ENCODE data around the gene MYBPC3. TPM values are rescaled to one million over a fixed set of nuclear protein-coding genes. Genes with fewer than 3 reads are reported as not detected.

Gene MYBPC3
- total RNA-seq, 4 donors from 2014 or later, result not detected

DNA sequence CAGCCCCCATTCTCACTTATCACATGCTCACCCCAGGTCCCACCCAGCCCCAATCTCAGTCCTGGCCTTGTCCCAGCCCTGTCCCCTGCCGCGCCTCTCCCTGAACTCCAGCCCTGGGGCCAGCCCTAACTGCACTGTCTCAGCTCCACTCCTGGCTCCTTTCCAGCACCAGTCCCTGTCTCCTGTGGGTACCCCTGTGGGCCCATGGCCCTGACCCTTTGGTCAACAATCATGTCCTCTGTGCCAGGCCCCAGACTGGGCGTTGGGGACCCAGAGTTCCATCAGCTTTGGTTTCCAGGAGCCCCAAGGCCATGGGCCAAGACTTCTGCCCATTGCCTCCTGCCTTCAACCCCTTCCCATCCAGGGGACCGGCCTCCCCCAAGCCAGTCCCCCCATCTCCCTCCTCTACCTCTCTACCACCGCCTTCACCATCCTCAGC is 25.1 kb upstream of the MYBPC3 start:
- DNase-seq, result no peak
- intact Hi-C loops (cut with DNase I), result no loop called here
- Histone ChIP-seq H3K27ac (peak overlapping the region in 2 of 3 donors; percentile 20 to 60), H3K4me1 (peaks cover 19 to 28% of the 10 kb centered on the region in 2 donors), H3K9me3 (no peaks in the 10 kb centered on the region), H3K27me3 (no peaks in the 10 kb centered on the region), H3K4me3 (replicated peaks in 1 of 3) (no peak overlapping the region), H3K36me3 (no peaks in the 10 kb centered on the region)
- TF ChIP-seq, protein P1, sequence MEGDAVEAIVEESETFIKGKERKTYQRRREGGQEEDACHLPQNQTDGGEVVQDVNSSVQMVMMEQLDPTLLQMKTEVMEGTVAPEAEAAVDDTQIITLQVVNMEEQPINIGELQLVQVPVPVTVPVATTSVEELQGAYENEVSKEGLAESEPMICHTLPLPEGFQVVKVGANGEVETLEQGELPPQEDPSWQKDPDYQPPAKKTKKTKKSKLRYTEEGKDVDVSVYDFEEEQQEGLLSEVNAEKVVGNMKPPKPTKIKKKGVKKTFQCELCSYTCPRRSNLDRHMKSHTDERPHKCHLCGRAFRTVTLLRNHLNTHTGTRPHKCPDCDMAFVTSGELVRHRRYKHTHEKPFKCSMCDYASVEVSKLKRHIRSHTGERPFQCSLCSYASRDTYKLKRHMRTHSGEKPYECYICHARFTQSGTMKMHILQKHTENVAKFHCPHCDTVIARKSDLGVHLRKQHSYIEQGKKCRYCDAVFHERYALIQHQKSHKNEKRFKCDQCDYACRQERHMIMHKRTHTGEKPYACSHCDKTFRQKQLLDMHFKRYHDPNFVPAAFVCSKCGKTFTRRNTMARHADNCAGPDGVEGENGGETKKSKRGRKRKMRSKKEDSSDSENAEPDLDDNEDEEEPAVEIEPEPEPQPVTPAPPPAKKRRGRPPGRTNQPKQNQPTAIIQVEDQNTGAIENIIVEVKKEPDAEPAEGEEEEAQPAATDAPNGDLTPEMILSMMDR (IDR thresholded peaks at IDR 0.05), result no peak
- TF ChIP-seq POLR2A (IDR thresholded peaks at IDR 0.05), result no peak
- WGBS, 2 donors, result 92 to 95% methylated on average over 5 of the region's 5 CpGs

DNA sequence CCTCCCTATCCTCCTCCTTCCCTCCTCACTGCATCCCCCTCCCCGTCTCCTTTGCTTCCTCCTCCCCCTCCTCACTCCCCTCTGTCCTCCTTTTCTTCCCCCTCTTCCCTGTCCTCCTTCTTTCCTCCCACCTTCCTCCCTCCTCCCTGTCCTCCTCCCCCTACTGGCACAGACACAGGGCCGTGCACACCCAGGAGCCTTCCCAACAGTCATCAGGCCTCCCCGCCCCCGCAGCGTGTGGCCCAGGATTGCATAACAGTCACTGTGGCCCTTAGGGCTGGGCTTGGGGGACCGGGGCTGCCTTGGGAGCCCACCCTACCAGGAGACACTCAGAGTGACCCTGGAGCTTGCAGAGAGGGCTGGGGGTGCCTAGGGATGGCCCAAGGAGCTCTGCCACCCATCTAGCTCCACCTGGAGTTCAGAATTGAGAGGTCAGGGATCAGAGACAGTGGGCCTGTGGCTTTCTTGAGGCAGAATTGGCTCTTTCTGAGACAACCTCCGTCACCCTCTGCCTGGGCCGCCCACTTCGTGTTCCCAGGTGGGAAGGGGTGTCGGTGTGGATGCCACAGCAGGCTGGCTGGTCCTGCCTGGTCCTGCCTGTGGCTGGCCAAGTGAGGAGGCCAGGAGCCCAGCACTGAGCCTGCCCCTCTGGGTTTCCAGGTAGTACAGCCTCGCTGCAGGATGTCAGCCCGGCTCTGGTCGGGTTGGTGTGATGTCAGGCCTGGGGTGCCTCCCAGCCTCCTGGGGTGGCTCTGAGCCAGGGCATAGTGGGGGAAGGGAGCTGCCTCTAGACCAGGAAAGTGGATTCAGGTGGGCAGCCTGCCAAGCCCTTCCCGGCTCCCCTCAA is 24.2 kb upstream of the MYBPC3 start:
- H3K4me1 ChIP-seq, result peaks cover 19 to 28% of the 10 kb centered on the region in 2 donors
- peak overlapping the region in 1 of 3 donors; percentile 6 for H3K4me3 ChIP-seq (replicated peaks in 1 of 3)
- TF ChIP-seq, protein P1 (IDR thresholded peaks at IDR 0.05), result no peak
- TF ChIP-seq POLR2A (IDR thresholded peaks at IDR 0.05), result no peak
- DNase-seq, result peak; percentile 75 to 78
- H3K36me3 ChIP-seq, result no peaks in the 10 kb centered on the region
- peak overlapping the region; percentile 60 to 81 (median 75) for H3K27ac ChIP-seq
- intact Hi-C loops (cut with DNase I), result no loop called here
- H3K9me3 ChIP-seq, result no peaks in the 10 kb centered on the region
- WGBS, 2 donors, result 56 to 63% methylated on average over 7 to 10 of the region's 14 CpGs
- H3K27me3 ChIP-seq, result no peaks in the 10 kb centered on the region

DNA sequence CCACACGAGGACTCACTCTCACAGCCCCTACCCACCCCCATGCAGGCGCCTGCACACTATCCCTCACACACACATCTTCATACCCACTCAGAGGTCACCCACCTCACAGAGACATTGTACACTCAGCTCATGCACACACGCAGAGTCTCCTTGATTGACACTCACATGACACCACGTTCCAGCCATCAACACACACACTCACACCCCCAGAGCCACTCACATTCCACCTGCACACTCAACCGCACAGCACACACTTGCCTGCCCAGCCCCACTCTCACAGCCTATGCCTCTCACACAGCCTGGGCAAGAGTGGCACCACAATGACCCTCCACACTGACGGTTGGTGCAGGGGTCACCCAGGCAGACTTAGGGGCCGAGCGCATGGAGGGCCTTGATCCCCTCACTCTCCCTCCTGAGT is 23.6 kb upstream of the MYBPC3 start:
- TF ChIP-seq, protein P1 (IDR thresholded peaks at IDR 0.05), result no peak
- TF ChIP-seq POLR2A (IDR thresholded peaks at IDR 0.05), result no peak

DNA sequence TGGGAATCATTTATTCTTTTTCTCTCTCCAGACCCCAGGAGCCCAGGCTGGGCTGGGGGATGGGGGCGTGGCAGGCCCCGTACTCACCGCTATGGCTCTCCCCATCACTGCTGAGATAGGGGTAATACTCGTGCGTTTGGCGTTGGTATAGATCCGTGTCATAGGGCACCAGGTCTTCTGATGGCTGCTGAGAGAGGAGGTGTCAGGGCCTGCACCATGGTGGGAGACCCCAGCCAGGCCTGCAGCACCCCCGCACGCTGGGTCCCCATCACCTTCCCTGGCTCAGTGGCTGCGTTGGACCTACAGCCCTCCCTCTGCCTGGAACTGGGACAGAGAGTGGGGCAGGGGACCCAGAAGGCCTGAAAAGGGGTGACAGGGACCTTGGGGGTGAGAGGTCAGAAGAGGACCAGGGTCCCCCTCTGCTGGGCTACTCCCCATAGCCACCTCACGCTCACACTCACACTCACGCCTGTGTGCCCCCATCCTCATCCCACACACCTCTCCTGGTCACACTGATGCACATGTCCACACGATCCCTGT is 23.1 kb upstream of the MYBPC3 start:
- intact Hi-C loops (cut with DNase I), result no loop called here
- WGBS, 2 donors, result 78 to 92% methylated on average over 8 to 12 of the region's 13 CpGs
- H3K4me1 ChIP-seq, result peaks cover 19 to 28% of the 10 kb centered on the region in 2 donors

More for the DNA sequence above, 23.6 kb upstream of the MYBPC3 start:
- Histone ChIP-seq H3K4me1 (peaks cover 19 to 28% of the 10 kb centered on the region in 2 donors), H3K36me3 (no peaks in the 10 kb centered on the region), H3K9me3 (no peaks in the 10 kb centered on the region), H3K27ac (peak overlapping the region; percentile 67 to 81 (median 75)), H3K27me3 (no peaks in the 10 kb centered on the region), H3K4me3 (replicated peaks in 1 of 3) (no peak overlapping the region)
- intact Hi-C loops (cut with DNase I), result no loop called here
- peak; percentile 89 for DNase-seq
- 38 to 40% methylated on average over 8 of the region's 8 CpGs for WGBS, 2 donors

More for the DNA sequence above, 23.1 kb upstream of the MYBPC3 start:
- Histone ChIP-seq H3K27ac (peak overlapping the region; percentile 46 to 75 (median 67)), H3K27me3 (no peaks in the 10 kb centered on the region), H3K36me3 (no peaks in the 10 kb centered on the region), H3K4me3 (replicated peaks in 1 of 3) (no peak overlapping the region), H3K9me3 (no peaks in the 10 kb centered on the region)
- no peak for TF ChIP-seq POLR2A (IDR thresholded peaks at IDR 0.05)
- TF ChIP-seq, protein P1 (IDR thresholded peaks at IDR 0.05), result no peak
- no peak for DNase-seq

Data from thyroid gland (tissue), 4 donors.